Epithelial cell of prostate (primary cell): ENCODE data around the gene LCMT1.
"Not testable (repeated sequence)": the region's sequence is repeated elsewhere in the genome, so short reads cannot be mapped to it uniquely, and the experiment has no call there.

Source experiments
- DNase-seq: peaks from one replicate; pipeline ENCODE4 v3.0.0-alpha.2; 2011; ENCODE audit warnings: low read depth, low spot score
- H3K27ac ChIP-seq: fragments of 450-650 bp; 2 replicates; pipeline ENCODE4 v1.5.1; 2017; ENCODE audit warnings: mild to moderate bottlenecking

The LCMT1 gene

GRCh38 chr16:25135254-25135878, 23.8 kb downstream of the LCMT1 start:
- no peak for DNase-seq
- no peak overlapping the region for H3K27ac ChIP-seq

- H3K27ac ChIP-seq: no peak overlapping the region
- no peak for DNase-seq
Measured at GRCh38 chr16:25138130-25138529, 26.6 kb downstream of the LCMT1 start.

GRCh38 chr16:25140459-25140858, 28.9 kb downstream of the LCMT1 start:
- no peak overlapping the region for H3K27ac ChIP-seq
- no peak for DNase-seq

- H3K27ac ChIP-seq: no peak overlapping the region
- no peak for DNase-seq
Measured at GRCh38 chr16:25141648-25142047, 30.1 kb downstream of the LCMT1 start.

GRCh38 chr16:25143928-25144327, 32.4 kb downstream of the LCMT1 start:
- no peak overlapping the region for H3K27ac ChIP-seq

GRCh38 chr16:25148568-25149215, 37.1 kb downstream of the LCMT1 start:
- no peak overlapping the region for H3K27ac ChIP-seq

More at GRCh38 chr16:25143928-25144327, 32.4 kb downstream of the LCMT1 start:
- no peak for DNase-seq

GRCh38 chr16:25151996-25152395, 40.5 kb downstream of the LCMT1 start:
- H3K27ac ChIP-seq: no peak overlapping the region
- DNase-seq: no peak

More at GRCh38 chr16:25148568-25149215, 37.1 kb downstream of the LCMT1 start:
- no peak for DNase-seq

- peak; percentile 8 for DNase-seq
- H3K27ac ChIP-seq: no peak overlapping the region
Measured at GRCh38 chr16:25155553-25156460, 44.3 kb downstream of the LCMT1 start.

GRCh38 chr16:25157271-25157875, 45.8 kb downstream of the LCMT1 start:
- H3K27ac ChIP-seq: no peak overlapping the region
- no peak for DNase-seq

- no peak for DNase-seq
- H3K27ac ChIP-seq: no peak overlapping the region
Measured at GRCh38 chr16:25158401-25158800, 46.9 kb downstream of the LCMT1 start.

GRCh38 chr16:25161753-25162367, 50.3 kb downstream of the LCMT1 start:
- H3K27ac ChIP-seq: no peak overlapping the region
- DNase-seq: no peak

- DNase-seq: no peak
- no peak overlapping the region for H3K27ac ChIP-seq
Measured at GRCh38 chr16:25163683-25164082, 52.1 kb downstream of the LCMT1 start.

- DNase-seq: no peak
- H3K27ac ChIP-seq: no peak overlapping the region
Measured at GRCh38 chr16:25165284-25165683, 53.7 kb downstream of the LCMT1 start.

GRCh38 chr16:25167920-25168319, 56.4 kb downstream of the LCMT1 start:
- H3K27ac ChIP-seq, DNase-seq: not testable (repeated sequence)

- no peak for DNase-seq
- H3K27ac ChIP-seq: no peak overlapping the region
Measured at GRCh38 chr16:25171390-25171789, 59.8 kb downstream of the LCMT1 start.

GRCh38 chr16:25172831-25173230, 61.3 kb downstream of the LCMT1 start:
- no peak overlapping the region for H3K27ac ChIP-seq
- no peak for DNase-seq

- no peak for DNase-seq
- H3K27ac ChIP-seq: no peak overlapping the region
Measured at GRCh38 chr16:25174285-25174684, 62.7 kb downstream of the LCMT1 start.

- no peak overlapping the region for H3K27ac ChIP-seq
- no peak for DNase-seq
Measured at GRCh38 chr16:25176136-25176535, 64.6 kb downstream of the LCMT1 start.

GRCh38 chr16:25177512-25177830, 65.9 kb downstream of the LCMT1 start:
- no peak for DNase-seq
- H3K27ac ChIP-seq: no peak overlapping the region
